Measurements from ENCODE around the gene KSR2.

DNA sequence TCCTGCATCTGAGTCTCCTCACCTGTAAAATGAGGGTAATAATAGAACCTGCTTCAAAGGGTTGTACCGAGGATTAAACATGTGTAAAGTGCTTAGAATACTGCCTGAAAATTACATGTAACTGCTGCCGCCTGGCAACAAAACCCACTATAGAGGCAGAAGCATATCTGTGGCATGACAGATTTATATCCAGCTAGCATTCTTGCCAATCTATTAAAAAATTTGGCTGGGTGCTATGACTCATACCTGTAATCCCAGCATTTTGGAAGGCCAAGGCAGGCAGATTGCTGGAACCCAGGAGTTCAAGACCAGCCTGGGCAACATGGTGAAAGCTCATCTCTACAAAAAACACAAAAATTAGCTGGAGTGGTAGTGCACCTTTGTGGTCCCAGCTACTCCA is 16.4 kb upstream of the KSR2 start:
- TF ChIP-seq POLR2A (IDR thresholded peaks at IDR 0.05; ENCODE audit: low read depth, low read length) (no peak), POLR2AphosphoS5 (IDR thresholded peaks at IDR 0.05; ENCODE audit: low read depth, low read length) (no peak), TAF1 (IDR thresholded peaks at IDR 0.05; ENCODE audit: low read depth, low read length) (no peak), PAX5 (IDR thresholded peaks at IDR 0.05; ENCODE audit: insufficient read depth, low read length, severe bottlenecking) (no peak)

All from GM12891 (cell line).